GM12873 (cell line): ENCODE results near the gene OR4A15.

Source experiments
- CTCF ChIP-seq: IDR thresholded peaks from 2 replicates; pipeline ENCODE4 v1.5.1; 2012; ENCODE audit warnings: low read depth, mild to moderate bottlenecking, moderate library complexity, low read length, control low read depth; ENCODE audit not compliant: insufficient read depth; ENCODE audit errors: missing control alignments

The OR4A15 gene

GRCh38 chr11:55367674-55368073, at the start of gene OR4A15:
Gene OR4A15 (plus strand): TSS chr11:55367974. CDS start chr11:55367974, 0 bp downstream.
- TF ChIP-seq CTCF: no peak

- TF ChIP-seq CTCF: no peak
These were observed 43.3 kb upstream of the OR4A15 start for GRCh38 chr11:55324500-55324899.

- no peak for TF ChIP-seq CTCF
These were observed 24.9 kb upstream of the OR4A15 start, which contains the start of gene OR4A16 for GRCh38 chr11:55342901-55343300. Gene OR4A16 (plus strand): TSS chr11:55343201. CDS start chr11:55343201, 0 bp downstream.

- TF ChIP-seq CTCF: no peak
These were observed 22.5 kb upstream of the OR4A15 start for GRCh38 chr11:55345306-55345705.

- TF ChIP-seq CTCF: no peak
These were observed 18.7 kb upstream of the OR4A15 start for GRCh38 chr11:55349032-55349431.

- TF ChIP-seq CTCF: peak; percentile 22
These were observed 10.1 kb upstream of the OR4A15 start for GRCh38 chr11:55357560-55358184.

GRCh38 chr11:55401011-55401410, 33.2 kb downstream of the OR4A15 start:
- TF ChIP-seq CTCF: no peak
